ENCODE measurements around the gene FAM131B.

Gene FAM131B

GRCh38 chr7:143322760-143323633 is 39.5 kb downstream of the FAM131B start:
- no peak for DNase-seq (ENCODE audit: low spot score)

GRCh38 chr7:143321734-143322133 is 40.8 kb downstream of the FAM131B start:
- no peak for DNase-seq (ENCODE audit: low spot score)

GRCh38 chr7:143321242-143321641 is 41.3 kb downstream of the FAM131B start:
- no peak for DNase-seq (ENCODE audit: low spot score)

- no peak for DNase-seq (ENCODE audit: low spot score)
These were observed 41.9 kb downstream of the FAM131B start for GRCh38 chr7:143320620-143321019.

- peak; percentile 60 for DNase-seq (ENCODE audit: low spot score)
These were observed 43.9 kb downstream of the FAM131B start for GRCh38 chr7:143318661-143319060.

GRCh38 chr7:143316492-143316891 is 46.0 kb downstream of the FAM131B start:
- DNase-seq (ENCODE audit: low spot score): no peak

- DNase-seq (ENCODE audit: low spot score): no peak
These were observed 46.7 kb downstream of the FAM131B start, which contains the start of gene CLCN1 for GRCh38 chr7:143315776-143316175. Gene CLCN1 (plus strand): TSS chr7:143316111. CDS start chr7:143316213, 102 bp downstream.

- no peak for DNase-seq (ENCODE audit: low spot score)
These were observed 48.4 kb downstream of the FAM131B start for GRCh38 chr7:143314127-143314526.

GRCh38 chr7:143308632-143309031 is 53.9 kb downstream of the FAM131B start:
- no peak for DNase-seq (ENCODE audit: low spot score)

GRCh38 chr7:143305423-143306070 is 57.0 kb downstream of the FAM131B start:
- peak; percentile 53 for DNase-seq (ENCODE audit: low spot score)

- no peak for DNase-seq (ENCODE audit: low spot score)
These were observed 57.6 kb downstream of the FAM131B start for GRCh38 chr7:143304938-143305337.

GRCh38 chr7:143303733-143304132 is 58.8 kb downstream of the FAM131B start:
- DNase-seq (ENCODE audit: low spot score): no peak
